T-cell (primary cell): ENCODE results near the gene XIST. TPM values are rescaled to one million over a fixed set of nuclear protein-coding genes. Genes with fewer than 3 reads are reported as not detected.

Source experiments
- ATAC-seq, 4 experiments: fragments of 200-7000 bp in 3 of 4; fragments of 150-1000 bp in 1 of 4; cut with Tn5 transposase; replicated peaks in 1 of 4; 1 replicate in 3 of 4; 2 replicates in 1 of 4; pipeline ENCODE4 v1.10.0; 2021; ENCODE audit warnings: moderate library complexity in 3 of 4, mild to moderate bottlenecking in 2 of 4, moderate number of reproducible peaks in 1 of 4
- CTCF ChIA-PET, 2 donors: fragments of 300-600 bp; sonication (Branson Sonifier 250); formaldehyde crosslinking; loops; one replicate each; lab custom pipeline; 2022; ENCODE audit warnings: antibody characterized with exemption in 2 of 2; lab: Charles Lee
- POLR2A ChIA-PET, 2 donors: fragments of 300-600 bp; sonication (Branson Sonifier 250); formaldehyde crosslinking; loops; one replicate each; lab custom pipeline; 2022; ENCODE audit warnings: antibody characterized with exemption in 2 of 2; lab: Charles Lee
- DNase-seq, 35 experiments: peaks; one replicate each; pipeline versions ENCODE4 v3.0.0 to v3.0.0-alpha.2; 2013 to 2023
- H3K27ac ChIP-seq: one replicate; pipeline ENCODE4 v1.5.1; 2013; ENCODE audit warnings: low read length
- H3K27me3 ChIP-seq, 2 experiments: replicated peaks in 1 of 2; 1 replicate in 1 of 2; 2 replicates in 1 of 2; pipeline versions ENCODE4 v1.6.1 to v1.7.0; 2013; ENCODE audit warnings: low read length in 1 of 2, mixed read lengths in 1 of 2; ENCODE audit not compliant: control insufficient read depth in 2 of 2, insufficient read depth in 2 of 2; ENCODE audit errors: extremely low read depth in 1 of 2
- H3K36me3 ChIP-seq, 2 donors: 1 replicate in 1 of 2; 2 replicates in 1 of 2; pipeline versions ENCODE4 v1.6.1 to v1.7.0; 2013; ENCODE audit warnings: low read length in 1 of 2; ENCODE audit not compliant: control insufficient read depth in 2 of 2, insufficient read depth in 1 of 2; ENCODE audit errors: extremely low read depth in 1 of 2
- H3K4me1 ChIP-seq, 2 experiments: 1 replicate in 1 of 2; 2 replicates in 1 of 2; pipeline versions ENCODE4 v1.6.1 to v1.7.0; 2013; ENCODE audit warnings: low read length in 2 of 2, mixed read lengths in 1 of 2; ENCODE audit not compliant: insufficient read depth in 2 of 2, control insufficient read depth in 1 of 2; ENCODE audit errors: extremely low read depth in 1 of 2
- H3K4me3 ChIP-seq, 2 donors: 1 replicate in 1 of 2; 2 replicates in 1 of 2; pipeline versions ENCODE4 v1.5.1 to v1.7.0; 2013; ENCODE audit warnings: mild to moderate bottlenecking in 2 of 2, low read length in 1 of 2, moderate library complexity in 1 of 2; ENCODE audit not compliant: control insufficient read depth in 1 of 2; ENCODE audit errors: extremely low read depth in 1 of 2
- H3K9me3 ChIP-seq: 2 replicates; pipeline ENCODE4 v1.7.0; 2013
- H3K27ac Mint-ChIP-seq, 2 donors: one replicate each; pipeline ENCODE4 v1.8.0; 2020 to 2021; ENCODE audit warnings: mild to moderate bottlenecking in 2 of 2, mixed read lengths in 2 of 2
- H3K27me3 Mint-ChIP-seq, 2 donors: one replicate each; pipeline ENCODE4 v1.8.0; 2021 to 2022; ENCODE audit warnings: mixed read lengths in 2 of 2
- H3K36me3 Mint-ChIP-seq: one replicate; pipeline ENCODE4 v1.8.0; 2021; ENCODE audit warnings: mixed read lengths
- H3K4me1 Mint-ChIP-seq, 3 donors: one replicate each; pipeline ENCODE4 v1.8.0; 2020 to 2022; ENCODE audit warnings: mixed read lengths in 3 of 3, mild to moderate bottlenecking in 1 of 3
- H3K4me3 Mint-ChIP-seq, 3 donors: one replicate each; pipeline ENCODE4 v1.8.0; 2020 to 2022; ENCODE audit warnings: mild to moderate bottlenecking in 3 of 3, mixed read lengths in 3 of 3, moderate library complexity in 3 of 3
- H3K9me3 Mint-ChIP-seq, 3 donors: one replicate each; pipeline ENCODE4 v1.8.0; 2020 to 2022; ENCODE audit warnings: mixed read lengths in 3 of 3
- WGBS: methylation state at CpG from one replicate; pipeline ENCODE4 v1.1.5; 2013; ENCODE audit warnings: missing lambda C conversion rate; ENCODE audit not compliant: insufficient coverage; 5-methylcytosine and 5-hydroxymethylcytosine counted together
- total RNA-seq, 35 experiments: library from RNA in 6 of 35; stranded (reverse) in 6 of 35; fragments of 120-200 nt in 1 of 35; gene quantifications; one replicate each; pipeline versions ENCODE4 v1.2.1 to v1.2.4 and lab custom pipeline; 2013 to 2026

Gene XIST
- total RNA-seq, 5 donors from 2014 or later (not counting 1 experiment from before 2014, with no cell fraction given): 0.58 to 481 (median 1.2) TPM

GRCh38 chrX:73868916-73869315, 16.4 kb upstream of the XIST start:
- Mint-ChIP-seq H3K27ac (no peak overlapping the region), H3K9me3 (no peaks in the 10 kb centered on the region), H3K36me3 (no peaks in the 10 kb centered on the region), H3K4me1 (peaks cover 6 to 13% (median 9%) of the 10 kb centered on the region in 3 donors), H3K27me3 (peaks cover 0 to 18% of the 10 kb centered on the region in 2 donors), H3K4me3 (no peak overlapping the region)
- no peak for ATAC-seq
- POLR2A ChIA-PET: no interaction called here
- H3K9me3 ChIP-seq: no peaks in the 10 kb centered on the region
- peaks cover 0 to 5% of the 10 kb centered on the region in 2 experiments for H3K4me1 ChIP-seq
- no CpG with 5 or more reads among the region's 1 CpG for WGBS
- H3K27me3 ChIP-seq: no peaks in the 10 kb centered on the region
- no peaks in the 10 kb centered on the region for H3K36me3 ChIP-seq
- no peak overlapping the region for H3K27ac ChIP-seq
- no peak overlapping the region for H3K4me3 ChIP-seq
- CTCF ChIA-PET: no interaction called here
- DNase-seq: no peak

GRCh38 chrX:73867144-73867543, 14.6 kb upstream of the XIST start:
- ChIA-PET POLR2A (no interaction called here), CTCF (no interaction called here)
- Histone ChIP-seq H3K27me3 (peaks cover 0 to 6% of the 10 kb centered on the region in 2 experiments), H3K4me1 (peaks cover 0 to 5% of the 10 kb centered on the region in 2 experiments), H3K9me3 (no peaks in the 10 kb centered on the region), H3K36me3 (no peaks in the 10 kb centered on the region), H3K27ac (no peak overlapping the region), H3K4me3 (no peak overlapping the region)
- H3K9me3 Mint-ChIP-seq: no peaks in the 10 kb centered on the region
- no peak overlapping the region for H3K27ac Mint-ChIP-seq
- H3K4me1 Mint-ChIP-seq: peaks cover 6 to 9% (median 8%) of the 10 kb centered on the region in 3 donors
- H3K27me3 Mint-ChIP-seq: peaks cover 0 to 21% of the 10 kb centered on the region in 2 donors
- DNase-seq (no peak), ATAC-seq (no peak)
- H3K36me3 Mint-ChIP-seq: no peaks in the 10 kb centered on the region
- no CpG with 5 or more reads among the region's 6 CpGs for WGBS
- H3K4me3 Mint-ChIP-seq: no peak overlapping the region

- 83% methylated on average over 3 of the region's 3 CpGs for WGBS
- POLR2A ChIA-PET: no interaction called here
- no peaks in the 10 kb centered on the region for H3K4me1 ChIP-seq
These were observed 11.3 kb upstream of the XIST start for GRCh38 chrX:73863852-73864251.

GRCh38 chrX:73863268-73863667, 10.8 kb upstream of the XIST start:
- Histone ChIP-seq H3K4me3 (no peak overlapping the region), H3K9me3 (no peaks in the 10 kb centered on the region), H3K27ac (no peak overlapping the region), H3K27me3 (peaks cover 0 to 6% of the 10 kb centered on the region in 2 experiments), H3K36me3 (no peaks in the 10 kb centered on the region), H3K4me1 (no peaks in the 10 kb centered on the region)
- ATAC-seq (no peak), DNase-seq (no peak)
- H3K4me3 Mint-ChIP-seq: no peak overlapping the region
- H3K9me3 Mint-ChIP-seq: peaks cover 2 to 6% (median 6%) of the 10 kb centered on the region in 3 donors
- ChIA-PET POLR2A (no interaction called here), CTCF (no interaction called here)
- H3K4me1 Mint-ChIP-seq: no peaks in the 10 kb centered on the region
- no peak overlapping the region for H3K27ac Mint-ChIP-seq
- peaks cover 0 to 17% of the 10 kb centered on the region in 2 donors for H3K27me3 Mint-ChIP-seq
- no peaks in the 10 kb centered on the region for H3K36me3 Mint-ChIP-seq

More at GRCh38 chrX:73863852-73864251, 11.3 kb upstream of the XIST start:
- Mint-ChIP-seq H3K36me3 (no peaks in the 10 kb centered on the region), H3K4me1 (no peaks in the 10 kb centered on the region), H3K27me3 (peaks cover 0 to 17% of the 10 kb centered on the region in 2 donors), H3K9me3 (peaks cover 2 to 6% (median 6%) of the 10 kb centered on the region in 3 donors), H3K4me3 (no peak overlapping the region), H3K27ac (no peak overlapping the region)
- Histone ChIP-seq H3K27ac (no peak overlapping the region), H3K36me3 (no peaks in the 10 kb centered on the region), H3K4me3 (no peak overlapping the region), H3K27me3 (peaks cover 0 to 6% of the 10 kb centered on the region in 2 experiments), H3K9me3 (no peaks in the 10 kb centered on the region)
- DNase-seq (no peak), ATAC-seq (no peak)
- CTCF ChIA-PET: no interaction called here

- H3K4me1 ChIP-seq: no peaks in the 10 kb centered on the region
- H3K27me3 ChIP-seq: peaks cover 0 to 6% of the 10 kb centered on the region in 2 experiments
- H3K9me3 ChIP-seq: no peaks in the 10 kb centered on the region
- WGBS: no CpG with 5 or more reads among the region's 1 CpG
- no peak for DNase-seq
- ChIA-PET POLR2A (interaction anchor here in 1 of 2 donors (0.5 kb wide), 1 partner anchor 85 kb away, joined by 6 read pairs; no protein-coding TSS in a partner anchor), CTCF (interaction anchor here in 1 of 2 donors (1.2 kb wide), 1 partner anchor 156 kb away, joined by 4 read pairs; no protein-coding TSS in a partner anchor)
- H3K27me3 Mint-ChIP-seq: peaks cover 0 to 13% of the 10 kb centered on the region in 2 donors
- no peaks in the 10 kb centered on the region for H3K36me3 Mint-ChIP-seq
- no peak overlapping the region for H3K27ac ChIP-seq
- H3K27ac Mint-ChIP-seq: no peak overlapping the region
- H3K36me3 ChIP-seq: no peaks in the 10 kb centered on the region
- no peaks in the 10 kb centered on the region for H3K4me1 Mint-ChIP-seq
- ATAC-seq: no peak
- H3K9me3 Mint-ChIP-seq: peaks cover 2 to 6% (median 6%) of the 10 kb centered on the region in 3 donors
- H3K4me3 Mint-ChIP-seq: no peak overlapping the region
- H3K4me3 ChIP-seq: no peak overlapping the region
These were observed 7.1 kb upstream of the XIST start for GRCh38 chrX:73859622-73860021.

- WGBS: no CpG with 5 or more reads among the region's 2 CpGs
- H3K9me3 Mint-ChIP-seq: peaks cover 2 to 6% (median 6%) of the 10 kb centered on the region in 3 donors
- Histone ChIP-seq H3K36me3 (no peaks in the 10 kb centered on the region), H3K4me1 (no peaks in the 10 kb centered on the region), H3K27ac (no peak overlapping the region), H3K9me3 (no peaks in the 10 kb centered on the region), H3K27me3 (no peaks in the 10 kb centered on the region), H3K4me3 (no peak overlapping the region)
- peak in 2 of 4 experiments; percentile 14 to 24 for ATAC-seq
- H3K36me3 Mint-ChIP-seq: no peaks in the 10 kb centered on the region
- H3K27me3 Mint-ChIP-seq: peaks cover 0 to 5% of the 10 kb centered on the region in 2 donors
- DNase-seq: peak; percentile 4 to 80 (median 51)
- H3K4me3 Mint-ChIP-seq: no peak overlapping the region
- POLR2A ChIA-PET: no interaction called here
- no peak overlapping the region for H3K27ac Mint-ChIP-seq
- CTCF ChIA-PET: interaction anchor here (0.6 to 2.9 kb wide), 3 partner anchors 8 to 160 kb away, joined by 3 to 13 read pairs (median 5); no protein-coding TSS in a partner anchor
- peaks cover 0 to 6% (median 4%) of the 10 kb centered on the region in 3 donors for H3K4me1 Mint-ChIP-seq
These were observed 3.0 kb upstream of the XIST start for GRCh38 chrX:73855546-73855945.
